ENCODE measurements around the gene HBZ. TPM values are rescaled to one million over a fixed set of nuclear protein-coding genes. Genes with fewer than 3 reads are reported as not detected.

The HBZ gene
- total RNA-seq, 1 experiment from 2014 or later = not detected

GRCh38 chr16:116015-116414 lies 36.4 kb upstream of the HBZ start:
- RAD21 ChIA-PET (ENCODE audit: low non-redundant PET in 1 of 2, low total read pairs in 2 of 2, uncharacterized antibody in 2 of 2, unreplicated experiment in 2 of 2) = no interaction called here
- Histone ChIP-seq H3K4me3 (replicated peaks in 1 of 2; ENCODE audit: low read depth in 1 of 2, low read length in 2 of 2) (no peak overlapping the region), H4K20me1 (ENCODE audit: insufficient read depth) (no peaks in the 10 kb centered on the region), H3K4me2 (ENCODE audit: low read length) (no peak overlapping the region), H3K27ac (ENCODE audit: low read depth, low read length) (no peak overlapping the region), H3K36me3 (ENCODE audit: control insufficient read depth in 1 of 2, insufficient read depth in 2 of 2, low read length in 2 of 2) (0 out of 4 replicates have a peak, but pooled peaks cover 0 to 6% of the 10 kb centered on the region in 2 experiments), H3K9me2 (ENCODE audit: insufficient read depth) (no peaks in the 10 kb centered on the region), H3K79me2 (ENCODE audit: insufficient read depth, low read length) (no peaks in the 10 kb centered on the region), H2AFZ (ENCODE audit: low read depth, low read length, poor library complexity, severe bottlenecking) (no peak overlapping the region), H3K4me1 (ENCODE audit: control insufficient read depth in 1 of 2, insufficient read depth in 2 of 2, low read length in 2 of 2) (peaks cover 15 to 25% of the 10 kb centered on the region in 2 experiments), H3K9me3 (ENCODE audit: control insufficient read depth in 1 of 2, insufficient read depth in 1 of 2, low read depth in 1 of 2, low read length in 2 of 2) (no peaks in the 10 kb centered on the region), H3K27me3 (ENCODE audit: insufficient read depth, low read length) (no peaks in the 10 kb centered on the region), H3K9ac (ENCODE audit: low read length) (no peak overlapping the region)
- TF ChIP-seq SIN3A (IDR thresholded peaks at IDR 0.05; ENCODE audit: low read depth) = no peak
- TF ChIP-seq ATF3 (IDR thresholded peaks at IDR 0.05) = no peak
- TF ChIP-seq, protein P1, sequence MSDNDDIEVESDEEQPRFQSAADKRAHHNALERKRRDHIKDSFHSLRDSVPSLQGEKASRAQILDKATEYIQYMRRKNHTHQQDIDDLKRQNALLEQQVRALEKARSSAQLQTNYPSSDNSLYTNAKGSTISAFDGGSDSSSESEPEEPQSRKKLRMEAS (IDR thresholded peaks at IDR 0.05) = no peak
- TF ChIP-seq RAD21 (IDR thresholded peaks at IDR 0.05; ENCODE audit: low read depth) = no peak
- TF ChIP-seq ZNF274 (IDR thresholded peaks at IDR 0.05; ENCODE audit: low read depth, low read length) = no peak
- no peak for TF ChIP-seq TCF7L2 (IDR thresholded peaks at IDR 0.05; ENCODE audit: borderline replicate concordance, extremely low read depth, insufficient read depth, insufficient read length)
- no peak for TF ChIP-seq CEBPB (IDR thresholded peaks at IDR 0.05; ENCODE audit: low read depth)
- no peak for TF ChIP-seq SP1 (IDR thresholded peaks at IDR 0.05; ENCODE audit: low read depth)
- no peak for TF ChIP-seq EZH2 (IDR thresholded peaks at IDR 0.05)
- TF ChIP-seq SRF (IDR thresholded peaks at IDR 0.05; ENCODE audit: low read depth) = no peak
- TF ChIP-seq REST (IDR thresholded peaks at IDR 0.05; ENCODE audit: low read depth) = no peak
- intact Hi-C loops (cut with micrococcal nuclease) = no loop called here
- ATAC-seq (no peak), DNase-seq (ENCODE audit: low read depth, low spot score) (no peak)
- CTCF ChIA-PET = no interaction called here
- no TSS peak for BruUV-seq (replicated peaks)
- POLR2A ChIA-PET = no interaction called here

Data from HCT116 (cell line).